K562 (cell line): ENCODE measurements around the gene URGCP.

Experiments used
- ELF1 ChIP-seq: fragments of 200-800 bp; sonication (Bioruptor generic); IDR thresholded peaks from 2 replicates; pipeline ENCODE4 v1.6.1; 2016; ENCODE audit warnings: missing genetic modification characterization, missing compliant biosample characterization
- JUND ChIP-seq, 2 experiments: IDR thresholded peaks; 2 replicates in 1 of 2; 3 replicates in 1 of 2; pipeline ENCODE4 v1.6.1; 2011; ENCODE audit warnings: borderline replicate concordance in 2 of 2, low read depth in 2 of 2, low read length in 2 of 2, improper control_type of control experiment in 1 of 2, missing biosample characterization in 1 of 2, missing genetic modification characterization in 1 of 2, missing genetic modification reagents in 1 of 2
- RCOR1 ChIP-seq, 2 experiments: IDR thresholded peaks; 2 replicates each; pipeline ENCODE4 v1.6.1; 2012; ENCODE audit warnings: low read depth in 2 of 2, low read length in 2 of 2, borderline replicate concordance in 1 of 2, improper control_type of control experiment in 1 of 2
- ZNF143 ChIP-seq: sonication (generic); formaldehyde crosslinking; IDR thresholded peaks from 2 replicates; pipeline ENCODE4 v1.9.0; 2022; ENCODE audit warnings: mild to moderate bottlenecking, missing genetic modification reagents
- TF ChIP-seq, protein P1 (sequence below): fragments of 450-650 bp; formaldehyde crosslinking; IDR thresholded peaks from 2 replicates; pipeline ENCODE4 v1.4.0; 2022; ENCODE audit warnings: missing genetic modification characterization
- TF ChIP-seq, protein P2 (sequence below): fragments of 450-650 bp; IDR thresholded peaks from one replicate; pipeline ENCODE4 v1.6.1; 2018; ENCODE audit warnings: mild to moderate bottlenecking, moderate library complexity; ENCODE audit not compliant: partially characterized antibody
- TF ChIP-seq, protein P3 (sequence below), 3 experiments: IDR thresholded peaks in 2 of 3; conservative IDR thresholded peaks in 1 of 3; 2 replicates each; pipeline ENCODE4 v1.5.1; 2011 to 2012; ENCODE audit warnings: low read length in 3 of 3, mild to moderate bottlenecking in 3 of 3, control low read depth in 2 of 3, improper control_type of control experiment in 1 of 3, inconsistent platforms in 1 of 3, low read depth in 1 of 3, mixed read lengths in 1 of 3, moderate library complexity in 1 of 3; ENCODE audit not compliant: insufficient read depth in 2 of 3
- TF ChIP-seq, protein P4 (sequence below): sonication (generic); formaldehyde crosslinking; IDR thresholded peaks from 2 replicates; pipeline ENCODE4 v1.5.0; 2020; ENCODE audit warnings: missing genetic modification reagents
- TF ChIP-seq, protein P5 (sequence below): sonication (generic); formaldehyde crosslinking; IDR thresholded peaks from 2 replicates; pipeline ENCODE4 v1.4.0; 2020; ENCODE audit warnings: mild to moderate bottlenecking, missing genetic modification reagents

DNA sequence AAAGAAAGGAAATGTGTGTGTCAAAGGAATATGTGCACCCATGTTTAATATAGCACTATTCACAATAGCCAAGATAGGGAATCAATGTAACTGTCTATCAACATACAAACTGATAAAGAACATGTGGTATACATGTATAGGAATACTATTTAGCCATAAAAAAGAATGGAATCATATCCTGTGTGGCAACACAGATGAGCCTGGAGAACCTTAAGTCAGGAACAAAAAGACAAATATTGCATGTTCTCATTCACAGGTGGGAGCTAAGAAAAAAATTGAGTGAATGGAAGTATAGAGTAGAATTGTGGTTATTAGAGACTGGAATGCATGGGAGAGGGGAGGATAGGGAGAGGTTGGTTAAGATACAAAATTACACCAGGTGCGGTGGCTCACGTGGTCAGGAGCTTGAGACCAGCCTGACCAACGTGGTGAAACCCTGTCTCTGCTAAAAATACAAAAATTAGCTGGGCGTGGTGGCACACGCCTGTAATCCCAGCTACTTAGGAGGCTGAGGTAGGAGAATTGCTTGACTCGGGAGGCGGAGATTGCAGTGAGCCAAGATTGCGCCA is 10.5 kb downstream of the URGCP start:
- TF ChIP-seq RCOR1 (IDR thresholded peaks at IDR 0.05; ENCODE audit: borderline replicate concordance in 1 of 2, low read depth in 2 of 2, low read length in 2 of 2) (no peak), ZNF143 (CRISPR knock-in tag) (no peak), ELF1 (tag) (no peak), JUND (IDR thresholded peaks at IDR 0.05; ENCODE audit: borderline replicate concordance, low read depth, low read length) (no peak), JUND (tag; IDR thresholded peaks at IDR 0.05; ENCODE audit: borderline replicate concordance, low read depth, low read length) (no peak)
- TF ChIP-seq, protein P1, sequence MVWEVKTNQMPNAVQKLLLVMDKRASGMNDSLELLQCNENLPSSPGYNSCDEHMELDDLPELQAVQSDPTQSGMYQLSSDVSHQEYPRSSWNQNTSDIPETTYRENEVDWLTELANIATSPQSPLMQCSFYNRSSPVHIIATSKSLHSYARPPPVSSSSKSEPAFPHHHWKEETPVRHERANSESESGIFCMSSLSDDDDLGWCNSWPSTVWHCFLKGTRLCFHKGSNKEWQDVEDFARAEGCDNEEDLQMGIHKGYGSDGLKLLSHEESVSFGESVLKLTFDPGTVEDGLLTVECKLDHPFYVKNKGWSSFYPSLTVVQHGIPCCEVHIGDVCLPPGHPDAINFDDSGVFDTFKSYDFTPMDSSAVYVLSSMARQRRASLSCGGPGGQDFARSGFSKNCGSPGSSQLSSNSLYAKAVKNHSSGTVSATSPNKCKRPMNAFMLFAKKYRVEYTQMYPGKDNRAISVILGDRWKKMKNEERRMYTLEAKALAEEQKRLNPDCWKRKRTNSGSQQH (CRISPR knock-in tag): no peak
- TF ChIP-seq, protein P2, sequence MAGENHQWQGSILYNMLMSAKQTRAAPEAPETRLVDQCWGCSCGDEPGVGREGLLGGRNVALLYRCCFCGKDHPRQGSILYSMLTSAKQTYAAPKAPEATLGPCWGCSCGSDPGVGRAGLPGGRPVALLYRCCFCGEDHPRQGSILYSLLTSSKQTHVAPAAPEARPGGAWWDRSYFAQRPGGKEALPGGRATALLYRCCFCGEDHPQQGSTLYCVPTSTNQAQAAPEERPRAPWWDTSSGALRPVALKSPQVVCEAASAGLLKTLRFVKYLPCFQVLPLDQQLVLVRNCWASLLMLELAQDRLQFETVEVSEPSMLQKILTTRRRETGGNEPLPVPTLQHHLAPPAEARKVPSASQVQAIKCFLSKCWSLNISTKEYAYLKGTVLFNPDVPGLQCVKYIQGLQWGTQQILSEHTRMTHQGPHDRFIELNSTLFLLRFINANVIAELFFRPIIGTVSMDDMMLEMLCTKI: no peak
- TF ChIP-seq, protein P3, sequence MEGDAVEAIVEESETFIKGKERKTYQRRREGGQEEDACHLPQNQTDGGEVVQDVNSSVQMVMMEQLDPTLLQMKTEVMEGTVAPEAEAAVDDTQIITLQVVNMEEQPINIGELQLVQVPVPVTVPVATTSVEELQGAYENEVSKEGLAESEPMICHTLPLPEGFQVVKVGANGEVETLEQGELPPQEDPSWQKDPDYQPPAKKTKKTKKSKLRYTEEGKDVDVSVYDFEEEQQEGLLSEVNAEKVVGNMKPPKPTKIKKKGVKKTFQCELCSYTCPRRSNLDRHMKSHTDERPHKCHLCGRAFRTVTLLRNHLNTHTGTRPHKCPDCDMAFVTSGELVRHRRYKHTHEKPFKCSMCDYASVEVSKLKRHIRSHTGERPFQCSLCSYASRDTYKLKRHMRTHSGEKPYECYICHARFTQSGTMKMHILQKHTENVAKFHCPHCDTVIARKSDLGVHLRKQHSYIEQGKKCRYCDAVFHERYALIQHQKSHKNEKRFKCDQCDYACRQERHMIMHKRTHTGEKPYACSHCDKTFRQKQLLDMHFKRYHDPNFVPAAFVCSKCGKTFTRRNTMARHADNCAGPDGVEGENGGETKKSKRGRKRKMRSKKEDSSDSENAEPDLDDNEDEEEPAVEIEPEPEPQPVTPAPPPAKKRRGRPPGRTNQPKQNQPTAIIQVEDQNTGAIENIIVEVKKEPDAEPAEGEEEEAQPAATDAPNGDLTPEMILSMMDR (IDR thresholded peaks at IDR 0.05 in 2 of 3, conservative IDR thresholded peaks at IDR 0.05 in 1 of 3; ENCODE audit: insufficient read depth in 2 of 3, low read depth in 1 of 3, low read length in 3 of 3): no peak
- TF ChIP-seq, protein P4, sequence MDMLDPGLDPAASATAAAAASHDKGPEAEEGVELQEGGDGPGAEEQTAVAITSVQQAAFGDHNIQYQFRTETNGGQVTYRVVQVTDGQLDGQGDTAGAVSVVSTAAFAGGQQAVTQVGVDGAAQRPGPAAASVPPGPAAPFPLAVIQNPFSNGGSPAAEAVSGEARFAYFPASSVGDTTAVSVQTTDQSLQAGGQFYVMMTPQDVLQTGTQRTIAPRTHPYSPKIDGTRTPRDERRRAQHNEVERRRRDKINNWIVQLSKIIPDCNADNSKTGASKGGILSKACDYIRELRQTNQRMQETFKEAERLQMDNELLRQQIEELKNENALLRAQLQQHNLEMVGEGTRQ (CRISPR knock-in tag): no peak
- TF ChIP-seq, protein P5, sequence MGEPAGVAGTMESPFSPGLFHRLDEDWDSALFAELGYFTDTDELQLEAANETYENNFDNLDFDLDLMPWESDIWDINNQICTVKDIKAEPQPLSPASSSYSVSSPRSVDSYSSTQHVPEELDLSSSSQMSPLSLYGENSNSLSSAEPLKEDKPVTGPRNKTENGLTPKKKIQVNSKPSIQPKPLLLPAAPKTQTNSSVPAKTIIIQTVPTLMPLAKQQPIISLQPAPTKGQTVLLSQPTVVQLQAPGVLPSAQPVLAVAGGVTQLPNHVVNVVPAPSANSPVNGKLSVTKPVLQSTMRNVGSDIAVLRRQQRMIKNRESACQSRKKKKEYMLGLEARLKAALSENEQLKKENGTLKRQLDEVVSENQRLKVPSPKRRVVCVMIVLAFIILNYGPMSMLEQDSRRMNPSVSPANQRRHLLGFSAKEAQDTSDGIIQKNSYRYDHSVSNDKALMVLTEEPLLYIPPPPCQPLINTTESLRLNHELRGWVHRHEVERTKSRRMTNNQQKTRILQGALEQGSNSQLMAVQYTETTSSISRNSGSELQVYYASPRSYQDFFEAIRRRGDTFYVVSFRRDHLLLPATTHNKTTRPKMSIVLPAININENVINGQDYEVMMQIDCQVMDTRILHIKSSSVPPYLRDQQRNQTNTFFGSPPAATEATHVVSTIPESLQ: no peak
